ENCODE data around the gene C11orf65. TPM values are rescaled to one million over a fixed set of nuclear protein-coding genes. Genes with fewer than 3 reads are reported as not detected.
A peak's percentile ranks its signal among the peaks of the same experiment; 100 is the strongest.

Gene C11orf65, protein sequence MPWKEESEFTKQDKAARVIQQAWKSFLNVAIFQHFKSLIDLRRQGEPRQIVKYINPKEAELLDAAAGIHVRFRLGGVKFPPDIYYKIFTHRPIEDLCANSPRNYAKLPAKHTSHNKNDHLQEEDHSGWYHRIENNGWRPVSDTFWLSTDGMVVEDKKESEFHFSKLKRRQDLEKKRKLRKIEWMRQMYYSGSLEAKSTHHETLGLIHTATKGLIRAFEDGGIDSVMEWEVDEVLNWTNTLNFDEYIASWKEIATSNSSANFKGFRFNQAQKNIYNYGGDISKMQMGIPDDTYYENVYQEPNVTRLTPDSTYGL
- polyA plus RNA-seq (2013, experiment 1 of 2; ENCODE audit: insufficient read length), result 0.73 TPM
- polyA plus RNA-seq (2013, experiment 2 of 2; ENCODE audit: insufficient read length), result 0.25 TPM

GRCh38 chr11:108467091-108467823 lies at the start of gene C11orf65:
TSS of gene C11orf65 (minus strand) at chr11:108467529. CDS start at chr11:108461559, 5,970 bp downstream.
- DNase-seq, result peak; percentile 96

GRCh38 chr11:108516125-108516524 lies 48.8 kb upstream of the C11orf65 start:
- DNase-seq, result no peak

- peak; percentile 18 for DNase-seq
Observed at GRCh38 chr11:108512708-108513107, 45.4 kb upstream of the C11orf65 start.

DNA sequence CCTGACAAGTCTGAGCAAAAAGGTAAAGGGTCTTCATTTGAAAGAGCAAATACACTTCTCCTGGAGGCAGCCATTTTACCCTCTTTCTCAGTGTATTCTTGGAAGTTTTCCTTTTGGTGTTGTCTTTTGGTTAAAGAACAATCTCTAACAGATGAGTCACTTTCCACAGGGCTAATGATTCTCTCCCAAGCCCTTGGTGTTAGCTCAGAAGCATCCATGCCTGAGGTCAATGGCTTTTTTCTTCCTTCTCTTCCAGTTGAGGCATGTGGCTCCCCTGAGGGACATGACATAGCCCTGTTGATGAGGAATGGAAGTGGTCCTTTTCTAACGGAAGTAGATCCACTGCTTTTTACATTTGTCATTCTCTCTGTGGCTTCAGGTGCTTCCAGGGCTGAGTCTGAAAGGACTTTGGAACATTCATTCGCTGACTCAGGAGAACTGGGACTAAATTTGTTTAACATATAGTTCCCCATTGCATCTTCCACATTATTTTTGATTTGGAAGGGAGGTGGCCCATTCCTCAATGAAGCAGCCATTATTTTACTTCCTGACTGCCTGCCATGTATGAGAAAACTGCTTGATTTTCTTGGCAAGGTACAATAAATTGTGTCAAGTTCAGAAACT lies 44.6 kb upstream of the C11orf65 start:
- peak; percentile 92 for DNase-seq

GRCh38 chr11:108508653-108509593 lies 41.6 kb upstream of the C11orf65 start:
- no peak for DNase-seq

DNA sequence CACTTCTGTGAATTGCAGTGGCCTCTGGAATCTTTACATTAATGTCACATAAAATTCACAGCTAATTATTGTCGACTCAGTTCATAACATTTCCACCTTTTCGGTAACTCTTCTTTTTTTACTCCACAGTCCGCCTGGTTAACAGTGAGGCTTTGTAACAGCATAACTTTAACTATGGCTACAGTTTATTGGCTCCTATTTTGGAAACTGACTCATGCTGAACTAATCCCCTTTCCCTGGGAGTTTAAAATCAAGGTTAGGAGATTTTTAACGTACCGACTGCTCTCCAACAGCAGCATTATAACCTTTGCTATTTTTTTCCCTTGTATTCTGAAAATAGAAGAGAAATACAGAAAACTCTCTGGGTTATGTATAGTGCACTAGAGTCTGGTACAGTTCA lies 34.1 kb upstream of the C11orf65 start:
- no peak for DNase-seq

GRCh38 chr11:108500721-108501120 lies 33.4 kb upstream of the C11orf65 start:
- DNase-seq, result no peak

GRCh38 chr11:108500169-108500568 lies 32.8 kb upstream of the C11orf65 start:
- DNase-seq, result no peak

- no peak for DNase-seq
Observed at GRCh38 chr11:108498816-108499408, 31.6 kb upstream of the C11orf65 start.

GRCh38 chr11:108498046-108498815 lies 30.9 kb upstream of the C11orf65 start, which contains the start of gene POGLUT3:
TSS of gene POGLUT3 (minus strand) at chr11:108498384. CDS start at chr11:108498366, 18 bp downstream.
- DNase-seq, result peak; percentile 66

GRCh38 chr11:108497317-108498045 lies 30.2 kb upstream of the C11orf65 start:
- peak; percentile 99 for DNase-seq

- peak; percentile 7 for DNase-seq
Observed at GRCh38 chr11:108496643-108497256, 29.4 kb upstream of the C11orf65 start.

DNA sequence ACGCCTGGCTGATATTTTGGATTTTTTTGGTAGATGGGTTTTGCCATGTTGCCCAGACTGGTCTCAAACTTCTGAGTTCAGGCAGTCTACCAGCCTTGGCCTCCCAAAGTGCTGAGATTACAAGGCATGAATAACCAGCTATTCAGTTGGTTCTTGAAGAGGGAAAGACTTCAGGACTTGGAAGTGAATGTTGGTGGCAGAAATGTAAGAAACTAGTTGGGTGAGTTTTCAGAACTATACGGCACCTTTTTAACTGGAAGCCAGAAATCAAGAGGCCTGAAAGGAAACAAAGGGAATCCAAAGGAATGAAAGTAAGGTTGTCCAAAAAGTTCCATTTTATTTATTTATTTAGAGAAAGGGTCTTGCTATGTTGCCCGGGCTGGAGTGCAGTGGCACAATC lies 28.0 kb upstream of the C11orf65 start:
- no peak for DNase-seq

DNA sequence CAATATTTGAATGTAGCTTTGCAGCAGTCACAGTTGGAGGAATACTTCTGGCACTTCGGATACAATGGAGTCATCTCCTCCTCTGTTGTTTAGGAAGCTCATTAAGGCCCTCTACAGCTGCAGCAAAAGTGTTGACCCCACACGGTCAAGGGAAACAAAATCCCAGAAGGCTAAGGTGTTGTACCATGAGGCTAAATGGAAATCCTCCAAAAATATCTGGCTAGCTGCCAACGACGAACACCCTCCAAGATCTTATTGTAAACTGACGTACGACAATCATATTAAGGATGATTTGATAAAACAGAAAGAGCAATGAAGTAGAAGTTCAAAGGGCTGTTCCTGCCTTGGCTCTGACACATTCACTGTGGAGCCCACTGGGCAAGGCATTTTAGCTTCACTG lies 26.9 kb upstream of the C11orf65 start:
- DNase-seq, result no peak

DNA sequence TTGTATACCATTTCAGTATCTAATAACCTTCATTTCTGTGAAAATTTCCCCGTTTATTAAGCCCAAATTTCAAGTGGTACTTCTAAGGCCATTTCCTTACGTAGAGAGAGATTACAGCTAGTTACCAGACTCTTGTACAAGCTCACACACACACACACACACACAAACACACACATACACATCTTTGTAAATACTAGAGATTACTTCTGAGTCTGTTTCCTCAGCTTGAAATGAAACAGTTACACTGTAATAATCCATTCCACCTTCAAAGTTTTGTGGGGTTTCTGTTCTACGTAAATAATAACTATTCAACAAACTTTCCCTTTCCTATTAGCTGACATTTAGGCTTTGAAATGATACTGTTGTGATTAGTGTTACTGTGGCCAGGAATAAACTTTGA lies 24.6 kb upstream of the C11orf65 start:
- no peak for DNase-seq

- DNase-seq, result no peak
Observed at GRCh38 chr11:108486828-108487227, 19.5 kb upstream of the C11orf65 start.

DNA sequence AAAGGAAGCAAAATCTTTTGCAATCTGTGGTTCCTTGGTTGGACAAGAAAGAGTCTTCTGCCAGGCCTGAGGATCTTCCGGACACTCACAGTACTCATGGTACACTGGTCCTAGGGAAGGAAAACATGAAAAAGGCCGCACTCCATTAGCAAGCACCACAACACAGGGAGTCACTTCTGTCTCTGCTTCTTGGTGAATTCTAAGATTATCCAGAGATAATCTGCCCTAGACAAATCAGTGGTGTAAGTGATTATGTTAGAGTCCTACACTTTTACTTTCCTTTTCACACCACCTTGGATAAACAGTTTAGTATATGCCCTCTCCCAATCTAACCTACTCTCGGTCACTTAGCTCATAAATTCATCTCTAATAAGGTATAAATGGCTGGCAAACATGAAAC lies 19.0 kb upstream of the C11orf65 start:
- DNase-seq, result no peak

DNA sequence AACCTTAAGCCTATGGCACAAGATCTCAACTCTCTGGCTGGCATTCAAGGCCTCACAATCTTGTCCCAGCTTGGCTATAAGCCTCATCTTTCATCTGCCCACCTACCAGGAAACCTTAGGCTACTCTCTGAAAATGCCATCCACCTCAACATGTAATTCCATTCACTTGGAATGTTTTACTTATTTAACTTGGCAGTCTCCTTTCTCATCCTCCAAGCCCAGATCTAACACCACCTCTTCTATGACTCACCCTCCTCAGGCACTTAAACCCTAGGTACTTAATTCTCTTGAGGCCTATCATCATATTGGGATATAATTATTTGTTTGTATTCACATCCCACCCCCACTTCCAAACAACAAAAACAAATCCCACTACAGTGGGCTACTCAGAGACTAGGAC lies 15.8 kb upstream of the C11orf65 start:
- no peak for DNase-seq

DNA sequence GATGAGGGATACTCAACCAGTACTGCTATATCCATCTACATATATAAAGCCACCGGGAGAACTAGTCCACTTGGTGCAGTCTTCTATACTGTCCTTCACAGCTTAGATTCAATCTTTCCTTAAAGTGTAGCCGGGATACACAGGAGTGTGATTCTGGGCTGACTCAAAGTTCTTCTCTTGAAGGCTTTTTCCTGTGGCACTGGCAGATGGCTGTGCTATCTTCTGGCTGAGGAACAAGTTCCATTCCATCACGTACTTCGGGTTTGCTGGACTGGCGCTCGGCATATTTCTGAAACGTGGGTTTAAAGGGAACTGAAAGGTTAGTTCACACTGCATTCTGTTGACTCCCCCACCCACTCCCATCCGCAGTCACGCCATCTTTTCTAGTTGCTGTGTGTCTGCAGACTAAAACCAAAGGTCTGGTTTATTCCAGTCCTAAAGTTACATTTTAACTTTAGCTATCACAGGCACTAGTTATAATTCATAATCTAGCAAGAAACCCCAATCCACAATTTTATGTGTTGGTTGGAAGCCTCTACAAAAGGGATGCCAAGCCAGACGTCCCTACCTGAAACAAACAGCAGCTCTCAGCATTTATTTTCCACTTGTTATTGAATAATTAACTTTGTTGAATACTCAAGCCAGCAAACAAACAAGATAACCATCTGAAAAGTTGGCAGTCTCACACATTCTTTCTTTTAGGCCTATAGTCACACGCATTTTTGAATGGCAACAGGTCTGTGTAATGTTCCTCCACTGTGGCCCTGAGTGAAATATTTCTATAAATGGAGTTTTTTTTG lies 7.5 kb upstream of the C11orf65 start:
- no peak for DNase-seq

Data from fibroblast of skin of back (primary cell).